COR-L47 (cell line): ENCODE measurements around the gene SAPCD2.
"Not testable (repeated sequence)": the region's sequence is repeated elsewhere in the genome, so short reads cannot be mapped to it uniquely, and the experiment has no call there.

Source experiments
- DNase-seq: peaks from one replicate; lab custom pipeline; 2025; lab: John Stamatoyannopoulos, UW

SAPCD2 gene

DNA sequence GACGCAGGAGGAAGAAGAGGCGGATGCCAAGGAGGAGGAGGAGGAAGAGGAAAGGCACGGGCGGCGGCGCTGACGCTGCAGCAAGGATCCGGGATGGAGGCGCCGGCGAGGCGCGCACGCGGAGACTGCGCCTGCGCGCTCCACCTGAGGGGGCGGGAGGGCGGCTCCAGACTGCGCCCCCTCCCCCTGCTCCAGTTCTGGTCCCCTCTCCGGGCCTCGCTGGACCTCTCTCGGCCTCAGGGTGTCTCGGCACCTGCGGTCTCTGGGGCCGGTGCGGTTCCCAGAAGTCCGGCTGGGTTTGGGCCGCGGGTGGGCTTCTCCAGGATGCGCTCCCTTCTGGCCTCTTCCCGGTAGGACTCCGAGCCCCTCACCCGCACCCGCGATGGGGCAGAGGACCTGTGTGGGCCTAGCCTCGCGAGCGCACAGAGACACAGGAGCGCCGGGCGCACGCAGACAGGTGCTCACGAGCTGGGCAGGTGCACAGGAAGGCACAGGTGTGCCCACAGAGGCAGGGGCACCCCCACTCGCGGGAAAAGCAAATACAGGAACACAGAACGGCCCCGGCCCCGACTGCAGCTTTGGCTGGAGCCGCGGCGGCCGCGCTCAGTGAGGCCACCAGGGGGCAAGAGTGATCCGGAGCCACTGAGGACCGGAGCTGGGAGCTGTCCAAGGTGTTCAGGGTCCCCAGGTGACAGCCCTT lies 24.1 kb downstream of the SAPCD2 start, which contains the start of gene NPDC1:
Gene NPDC1 (minus strand): TSS at position 90 of the 700 bp plus-strand sequence. CDS start 188 bp downstream, outside the sequence.
- DNase-seq: peak; percentile 90

DNA sequence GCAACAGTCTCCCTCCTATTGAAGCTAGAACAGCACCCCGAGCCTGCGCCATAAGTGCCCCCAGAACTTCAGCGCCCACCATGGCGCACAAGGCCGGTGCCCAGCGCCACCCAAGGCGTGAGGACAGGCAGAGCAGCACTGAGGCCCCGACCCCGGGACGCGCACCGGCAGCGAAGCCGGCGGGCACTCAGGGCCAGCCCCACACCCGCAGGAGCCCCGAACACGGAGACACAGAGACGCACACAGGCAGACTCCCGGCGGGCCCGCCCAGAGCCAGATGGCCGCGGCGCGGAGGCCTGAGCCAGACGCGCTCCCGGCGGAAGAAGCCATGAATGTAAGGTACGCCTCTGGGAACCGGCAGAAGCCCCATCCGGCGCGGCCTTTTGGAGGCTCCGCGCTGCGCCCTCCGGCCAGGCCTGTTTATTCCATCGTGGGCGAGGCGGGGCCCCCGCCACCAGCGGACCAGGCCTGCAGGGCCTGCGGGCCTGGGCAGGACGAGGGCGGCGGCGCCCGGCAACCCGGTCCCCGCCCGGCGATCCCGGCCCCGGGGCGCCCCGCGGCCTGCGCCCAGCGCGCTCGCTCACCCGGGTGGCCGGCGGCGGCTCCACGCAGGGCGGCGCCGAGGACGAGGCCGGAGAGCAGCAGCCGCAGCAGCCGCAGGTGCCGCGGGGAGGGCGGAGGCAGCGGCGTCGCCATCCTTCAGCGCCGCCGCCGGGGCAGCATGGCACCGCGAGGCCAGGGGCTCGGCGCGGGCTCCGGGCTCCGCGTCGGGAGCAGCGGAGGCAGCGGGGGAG lies 24.9 kb downstream of the SAPCD2 start:
- DNase-seq: no peak

GRCh38 chr9:137044502-137045177 lies 25.7 kb downstream of the SAPCD2 start:
- peak; percentile 75 for DNase-seq

DNA sequence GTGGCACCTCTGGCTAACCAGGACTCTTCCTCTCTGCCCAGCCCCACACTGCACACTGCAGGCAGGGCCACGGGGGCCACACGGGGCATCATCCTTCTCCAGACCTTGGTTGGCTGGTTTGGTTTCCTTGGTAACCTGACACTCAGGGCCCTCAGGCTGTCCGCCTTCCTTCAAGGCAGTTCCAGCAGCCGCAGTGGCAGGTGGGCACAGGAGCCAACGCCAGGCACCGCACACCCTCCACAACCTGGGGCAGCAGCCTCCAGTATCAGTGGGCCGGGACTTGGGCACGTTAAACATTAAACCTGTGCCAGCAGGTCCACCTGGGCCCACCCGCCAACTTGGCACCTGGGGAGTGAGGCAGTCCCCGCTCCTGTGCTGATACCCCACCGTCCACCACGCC lies 26.3 kb downstream of the SAPCD2 start:
- DNase-seq: no peak

DNA sequence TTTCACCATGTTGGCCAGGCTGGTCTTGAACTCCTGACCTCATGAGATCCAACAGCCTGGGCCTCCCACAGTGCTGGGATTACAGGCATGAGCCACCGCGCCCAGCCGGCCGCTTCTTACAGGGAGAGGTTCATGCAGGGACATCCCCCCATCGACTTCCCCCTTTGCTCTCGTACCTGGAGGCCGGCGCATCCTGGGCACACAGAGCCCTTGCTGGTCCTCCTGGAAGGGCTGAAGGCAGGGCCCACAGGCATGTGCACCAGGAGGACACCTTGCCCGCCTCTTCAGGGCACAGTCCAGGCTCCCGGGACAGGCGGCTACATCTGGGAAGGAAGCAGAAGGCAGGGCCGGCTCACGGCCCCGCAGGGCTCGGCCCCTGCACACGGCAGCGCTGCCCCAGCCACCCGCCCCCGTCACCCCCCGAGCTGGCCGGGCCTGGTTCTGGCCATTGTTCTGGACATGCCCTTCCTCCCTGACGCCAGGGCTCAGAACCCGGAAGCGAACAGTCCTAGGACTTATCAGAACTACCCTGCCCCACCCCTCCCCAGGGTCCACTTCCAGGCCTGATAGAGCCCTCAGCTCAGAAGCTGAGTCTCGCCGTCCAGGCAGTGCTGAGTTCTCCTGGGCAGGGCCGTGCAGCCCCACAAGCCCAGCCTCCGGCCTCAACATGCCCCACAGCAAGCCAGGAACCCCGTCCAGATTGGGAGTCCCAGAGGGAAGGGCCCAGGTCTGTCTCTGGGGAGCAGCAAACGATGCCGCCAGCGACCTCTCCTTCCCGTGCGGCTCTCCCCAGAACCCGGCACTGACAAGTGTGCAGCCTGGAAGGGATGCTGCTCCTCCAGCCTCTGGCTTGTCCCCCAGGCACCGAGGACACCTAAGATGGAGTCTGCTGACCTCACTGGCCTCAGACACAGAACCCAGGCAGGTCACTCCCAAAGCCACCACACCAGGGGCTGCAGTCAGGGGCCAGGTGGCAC lies 27.3 kb downstream of the SAPCD2 start:
- no peak for DNase-seq

- DNase-seq: no peak
These were observed 29.2 kb downstream of the SAPCD2 start for GRCh38 chr9:137041124-137041523.

DNA sequence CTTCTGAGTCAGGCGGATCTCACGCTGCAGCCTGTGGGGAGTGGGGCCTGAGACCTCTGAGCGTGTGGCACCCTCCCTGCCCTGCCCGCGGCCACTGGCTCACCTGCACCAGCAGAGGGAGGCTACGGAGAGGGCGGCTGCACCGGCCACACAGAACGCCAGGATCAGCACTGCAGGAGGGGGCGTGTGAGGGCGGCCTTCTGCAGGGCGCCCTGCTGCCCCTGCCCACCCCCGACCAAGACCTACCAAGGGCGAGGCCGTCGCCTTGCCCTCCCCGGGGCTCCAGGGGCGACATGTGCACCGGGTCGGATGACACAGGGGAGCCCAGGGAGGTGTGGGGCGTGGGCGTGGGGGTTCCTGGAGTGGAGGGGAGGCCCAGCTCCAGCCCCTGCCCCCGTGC lies 29.8 kb downstream of the SAPCD2 start:
- no peak for DNase-seq

DNA sequence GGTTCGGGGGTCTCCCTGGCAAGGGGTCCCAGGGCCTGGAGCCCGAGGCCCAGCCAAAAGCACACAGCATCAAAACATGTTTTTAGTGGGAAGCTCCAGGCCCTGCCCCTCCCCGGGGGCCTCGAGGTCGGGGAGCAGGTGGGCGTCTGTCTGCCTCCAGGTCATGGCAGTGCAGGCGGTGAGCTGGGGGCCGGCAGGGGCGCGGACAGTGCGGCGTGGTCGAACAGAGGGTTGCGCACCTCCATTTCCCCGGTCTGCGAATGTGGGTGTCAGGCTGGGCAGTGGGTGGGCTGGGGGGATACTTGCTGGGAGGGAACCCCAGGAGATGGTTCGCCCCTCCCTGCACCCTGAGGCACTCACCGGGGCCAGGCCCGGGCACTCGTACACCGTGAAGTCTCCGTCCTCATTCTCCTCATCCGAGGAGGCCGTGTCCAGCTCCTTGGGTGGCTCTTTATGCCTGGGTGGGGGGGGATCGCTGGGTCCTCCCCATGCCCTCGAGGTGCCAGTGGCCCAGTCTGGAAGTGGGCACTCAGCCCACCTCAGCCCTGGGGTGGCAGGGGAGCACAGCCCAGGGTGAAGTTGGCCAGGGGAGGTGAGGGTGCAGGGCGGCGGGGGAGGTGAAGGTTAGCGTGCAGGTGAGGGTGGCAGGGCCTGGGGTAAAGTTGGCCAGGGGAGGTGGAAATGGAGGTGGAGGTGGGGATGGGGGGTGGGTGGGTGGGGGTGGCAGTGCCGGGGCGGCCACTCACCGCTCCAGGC lies 30.6 kb downstream of the SAPCD2 start:
- no peak for DNase-seq

DNA sequence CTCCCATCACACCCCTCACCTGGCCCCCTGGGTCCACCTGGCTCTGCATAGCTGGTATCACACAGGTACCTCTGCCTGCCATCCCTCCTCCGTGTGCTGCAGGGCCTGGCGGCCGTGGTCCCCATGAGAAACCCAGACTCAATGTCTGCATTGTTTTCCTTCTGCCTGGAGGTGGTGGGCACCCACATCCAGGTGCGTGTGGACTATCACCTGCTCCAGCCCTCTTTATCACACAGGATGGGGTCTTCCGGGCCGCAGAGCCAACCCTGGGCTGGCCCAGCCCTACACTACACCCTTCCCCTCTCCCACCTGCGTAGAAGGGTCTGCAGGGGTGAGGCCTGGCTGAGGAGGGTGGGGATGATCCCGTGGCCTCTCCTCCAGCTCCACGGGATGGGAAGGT lies 31.4 kb downstream of the SAPCD2 start:
- DNase-seq: no peak

DNA sequence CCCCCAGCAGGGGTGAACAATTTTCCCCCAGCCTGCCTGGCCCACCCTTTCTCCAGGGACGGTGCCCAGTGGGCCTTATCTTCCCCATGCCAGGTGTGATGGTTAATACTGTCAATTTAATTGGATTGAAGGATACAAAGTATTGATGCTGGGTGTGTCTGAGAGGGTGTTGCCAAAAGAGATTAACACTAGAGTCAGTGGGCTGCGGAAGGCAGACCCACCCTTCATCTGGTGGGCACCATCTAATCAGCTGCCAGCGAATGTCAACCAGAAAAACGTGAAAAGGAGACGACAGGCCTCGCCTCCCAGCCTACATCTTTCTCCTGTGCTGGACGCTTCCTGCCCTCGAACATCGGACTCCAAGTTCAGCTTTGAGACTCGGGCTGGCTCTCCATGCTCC lies 32.9 kb downstream of the SAPCD2 start:
- no peak for DNase-seq

- DNase-seq: no peak
These were observed 33.3 kb downstream of the SAPCD2 start for GRCh38 chr9:137037035-137037434.

DNA sequence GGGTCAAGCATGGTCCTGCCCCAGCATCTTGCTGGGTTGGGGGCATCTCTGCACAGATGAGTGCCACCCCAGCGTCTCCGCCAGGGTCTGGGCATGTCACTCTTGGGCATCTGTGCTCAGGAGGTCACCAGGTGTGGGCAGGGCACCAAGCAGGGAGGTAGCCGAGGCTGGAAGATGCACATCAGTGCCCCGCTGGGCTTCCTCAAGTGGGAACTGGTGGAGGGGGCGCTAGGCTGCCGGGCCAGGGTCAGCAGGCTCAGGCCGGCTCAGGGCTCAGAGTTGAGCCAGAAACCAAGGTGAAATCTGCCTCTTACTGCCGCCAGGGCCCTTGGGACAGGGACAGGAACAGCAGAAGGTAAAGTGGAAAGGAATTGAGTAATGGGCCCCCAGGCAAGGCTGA lies 34.4 kb downstream of the SAPCD2 start:
- DNase-seq: no peak

GRCh38 chr9:137035507-137035834 lies 34.9 kb downstream of the SAPCD2 start:
- no peak for DNase-seq

- peak; percentile 86 for DNase-seq
These were observed 35.4 kb downstream of the SAPCD2 start for GRCh38 chr9:137034709-137035506.

DNA sequence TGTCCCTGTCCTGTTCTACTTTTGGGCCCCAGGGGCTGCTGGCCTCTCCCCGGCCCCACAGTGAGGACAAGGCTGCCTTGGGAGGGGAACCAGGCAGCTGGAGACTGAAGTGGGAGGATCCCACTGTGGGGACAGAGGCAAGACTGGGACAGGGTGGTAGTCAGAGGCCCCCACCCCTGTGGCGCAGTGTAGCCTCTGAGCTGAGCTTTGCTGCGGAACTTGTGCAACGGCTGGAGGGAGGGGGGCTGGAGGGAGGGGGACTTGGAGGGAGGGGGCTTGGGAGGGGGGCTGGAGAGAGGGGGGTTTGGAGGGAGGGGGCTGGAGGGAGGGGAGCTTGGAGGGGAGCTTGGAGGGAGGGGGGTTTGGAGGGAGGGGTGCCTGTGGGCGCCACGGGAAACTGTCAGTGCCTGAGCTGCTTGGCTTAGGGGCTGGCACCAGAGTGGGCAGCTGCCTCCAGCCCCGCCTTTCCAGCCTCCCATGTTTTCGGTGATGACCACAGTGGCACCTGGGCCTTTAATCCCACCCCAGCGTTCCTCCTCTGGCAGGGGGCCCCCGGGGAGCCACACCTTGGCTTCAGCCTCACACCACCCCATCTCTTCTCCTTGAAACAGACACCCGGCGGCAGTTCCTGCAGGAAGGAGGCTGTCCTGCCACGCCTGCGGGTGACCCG lies 36.2 kb downstream of the SAPCD2 start:
- DNase-seq: no peak

- not testable (repeated sequence) for DNase-seq
These were observed 36.9 kb downstream of the SAPCD2 start for GRCh38 chr9:137033481-137033880.

DNA sequence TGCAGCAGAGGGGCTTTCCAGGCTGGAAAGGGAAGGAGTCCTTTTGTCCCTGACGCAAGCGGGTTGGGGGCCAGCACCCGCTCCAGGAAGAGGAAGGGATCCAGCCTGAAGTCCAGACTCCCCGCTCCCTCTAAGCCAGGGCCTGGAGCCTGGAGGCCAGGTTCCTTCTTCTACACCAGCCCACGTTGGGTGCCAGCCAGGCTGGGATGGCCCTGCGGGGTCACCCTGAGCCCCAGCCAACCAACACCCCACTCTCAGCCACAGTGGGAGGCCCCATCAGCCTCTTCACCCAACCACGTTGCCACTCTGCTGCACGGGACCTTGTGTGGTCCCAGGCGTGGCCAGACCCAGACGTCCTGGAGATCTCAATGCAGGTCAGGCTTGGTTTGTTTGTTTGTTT lies 37.5 kb downstream of the SAPCD2 start:
- DNase-seq: no peak

DNA sequence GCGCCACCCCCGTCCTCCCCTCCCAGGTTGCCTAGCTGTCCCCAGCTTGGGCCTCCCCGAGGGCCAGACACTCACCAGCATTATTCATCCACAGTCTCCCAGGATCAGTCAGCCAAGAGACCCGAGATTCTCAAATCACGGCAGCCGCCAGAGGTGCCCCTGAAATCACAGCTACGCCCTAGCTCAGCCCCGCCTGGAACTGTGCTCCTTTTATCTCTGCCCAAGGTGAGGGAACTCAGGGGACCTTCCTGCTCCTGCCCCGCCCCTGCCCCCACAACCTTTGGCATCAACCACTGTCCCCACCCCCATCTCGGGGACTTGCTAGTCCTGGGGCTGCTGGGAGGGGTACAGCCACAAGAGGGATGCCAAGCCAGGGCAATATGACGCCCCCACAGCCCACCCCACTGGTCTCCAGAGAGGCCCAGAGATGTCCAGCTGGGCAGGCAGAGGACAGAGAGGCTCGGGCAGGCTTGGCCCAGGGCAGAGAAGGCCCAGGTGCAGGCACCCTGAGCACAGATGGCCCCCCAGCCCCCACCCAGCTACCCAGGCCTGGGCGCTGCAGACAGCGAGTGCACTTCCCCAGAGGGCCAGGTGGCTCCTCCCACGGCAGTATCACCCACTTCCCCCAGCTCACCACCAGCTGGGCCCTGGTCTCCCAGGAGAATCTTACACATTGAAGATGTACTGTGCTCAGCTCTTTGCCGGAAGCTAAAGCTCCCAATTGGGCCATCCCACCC lies 38.3 kb downstream of the SAPCD2 start, which contains the start of gene FUT7:
Gene FUT7 (minus strand): TSS at position 185 of the 737 bp plus-strand sequence. CDS start 97 bp downstream, at position 88.
- DNase-seq: no peak
